ENCODE data around the gene ADAMTS13. TPM values are rescaled to one million over a fixed set of nuclear protein-coding genes. Genes with fewer than 3 reads are reported as not detected.

Gene ADAMTS13
- total and polyA plus RNA-seq, 8 donors: 1.5 to 18.9 (median 3.1) TPM

DNA sequence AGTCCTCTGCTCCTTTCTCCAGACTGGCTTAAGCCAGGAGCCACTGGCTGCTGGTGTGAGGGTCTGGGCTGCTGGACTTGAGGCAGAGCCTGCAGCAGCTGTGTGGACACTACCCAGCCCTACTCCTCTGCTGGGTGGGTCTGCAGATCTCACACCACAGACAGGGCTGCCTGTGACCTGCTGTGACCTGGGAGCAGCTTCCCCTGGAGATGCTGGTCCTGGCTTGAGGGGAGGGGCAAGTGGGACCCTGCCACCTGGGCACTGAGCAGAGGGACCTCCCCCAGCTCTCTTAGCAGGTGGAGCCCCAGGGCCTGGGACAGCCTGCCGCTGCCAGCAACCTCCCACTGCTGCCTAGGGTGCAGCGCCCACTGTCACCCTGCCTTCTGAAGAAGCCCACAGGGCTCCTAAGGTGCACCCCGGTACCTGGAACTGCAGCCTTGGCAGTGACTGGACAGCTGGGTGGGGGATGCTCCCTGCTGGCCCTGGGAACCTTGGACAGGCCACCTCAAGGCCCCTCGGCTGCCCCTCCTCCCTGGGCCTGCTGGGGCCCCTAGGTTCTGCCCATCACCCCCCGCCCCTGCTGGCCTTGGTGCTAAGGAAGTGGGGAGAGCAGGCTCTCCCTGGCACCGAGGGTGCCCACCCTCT, 46.7 kb downstream of the ADAMTS13 start:
- H3K4me3 ChIP-seq: no peak overlapping the region
- peaks cover 0 to 7% (median 4%) of the 10 kb centered on the region in 3 donors for H3K4me1 ChIP-seq
- ATAC-seq (no peak), FAIRE-seq (no peak), DNase-seq (peak in 1 of 6 donors; percentile 42)
- no peaks in the 10 kb centered on the region for H3K27me3 ChIP-seq
- H3K36me3 ChIP-seq: peaks cover 0 to 8% (median 0%) of the 10 kb centered on the region in 3 donors
- intact Hi-C loops (cut with DNase I): no loop called here
- TF ChIP-seq, protein P1, sequence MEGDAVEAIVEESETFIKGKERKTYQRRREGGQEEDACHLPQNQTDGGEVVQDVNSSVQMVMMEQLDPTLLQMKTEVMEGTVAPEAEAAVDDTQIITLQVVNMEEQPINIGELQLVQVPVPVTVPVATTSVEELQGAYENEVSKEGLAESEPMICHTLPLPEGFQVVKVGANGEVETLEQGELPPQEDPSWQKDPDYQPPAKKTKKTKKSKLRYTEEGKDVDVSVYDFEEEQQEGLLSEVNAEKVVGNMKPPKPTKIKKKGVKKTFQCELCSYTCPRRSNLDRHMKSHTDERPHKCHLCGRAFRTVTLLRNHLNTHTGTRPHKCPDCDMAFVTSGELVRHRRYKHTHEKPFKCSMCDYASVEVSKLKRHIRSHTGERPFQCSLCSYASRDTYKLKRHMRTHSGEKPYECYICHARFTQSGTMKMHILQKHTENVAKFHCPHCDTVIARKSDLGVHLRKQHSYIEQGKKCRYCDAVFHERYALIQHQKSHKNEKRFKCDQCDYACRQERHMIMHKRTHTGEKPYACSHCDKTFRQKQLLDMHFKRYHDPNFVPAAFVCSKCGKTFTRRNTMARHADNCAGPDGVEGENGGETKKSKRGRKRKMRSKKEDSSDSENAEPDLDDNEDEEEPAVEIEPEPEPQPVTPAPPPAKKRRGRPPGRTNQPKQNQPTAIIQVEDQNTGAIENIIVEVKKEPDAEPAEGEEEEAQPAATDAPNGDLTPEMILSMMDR (IDR thresholded peaks at IDR 0.05): no peak
- no peaks in the 10 kb centered on the region for H3K9me3 ChIP-seq
- no peak overlapping the region for H3K27ac ChIP-seq
- 85 to 92% methylated on average over 4 to 6 of the region's 6 CpGs for WGBS, 2 donors

DNA sequence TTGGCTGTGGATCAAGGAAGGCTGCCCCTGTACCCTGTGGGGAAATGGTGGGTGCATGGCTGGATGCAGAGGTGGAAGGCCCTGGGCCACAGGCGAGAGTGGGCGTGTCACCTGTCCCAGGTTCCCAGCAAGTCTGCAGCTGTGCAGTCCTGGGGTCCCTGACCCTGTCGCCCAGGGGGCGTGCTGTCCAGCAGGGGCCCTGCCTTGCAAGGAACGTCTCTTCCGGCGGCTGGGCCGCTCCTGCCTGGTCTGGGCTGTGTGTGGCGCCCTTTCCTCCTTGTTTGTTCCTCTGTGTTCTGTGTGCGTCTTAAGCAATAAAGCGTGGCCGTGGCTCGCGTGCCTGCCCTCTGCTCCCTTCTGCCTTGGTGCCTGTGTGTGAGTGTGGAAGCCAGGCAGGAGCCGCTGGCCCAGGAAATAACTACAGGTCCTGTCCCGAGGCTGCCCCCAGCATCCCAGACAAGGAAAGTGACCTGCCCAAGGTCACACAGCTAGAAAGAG, 48.3 kb downstream of the ADAMTS13 start:
- TF ChIP-seq, protein P1 (IDR thresholded peaks at IDR 0.05): no peak
- intact Hi-C loops (cut with DNase I): no loop called here
- FAIRE-seq (no peak), DNase-seq (peak in 2 of 6 donors; percentile 52 to 70), ATAC-seq (no peak)
- H3K9me3 ChIP-seq: no peaks in the 10 kb centered on the region
- no peak overlapping the region for H3K27ac ChIP-seq
- 82 to 86% methylated on average over 16 of the region's 16 CpGs for WGBS, 2 donors
- no peaks in the 10 kb centered on the region for H3K27me3 ChIP-seq
- peaks cover 0 to 7% (median 4%) of the 10 kb centered on the region in 3 donors for H3K4me1 ChIP-seq
- H3K4me3 ChIP-seq: no peak overlapping the region
- peaks cover 0 to 8% (median 0%) of the 10 kb centered on the region in 3 donors for H3K36me3 ChIP-seq

- Histone ChIP-seq H3K27me3 (no peaks in the 10 kb centered on the region), H3K4me1 (peaks cover 0 to 7% (median 4%) of the 10 kb centered on the region in 3 donors), H3K9me3 (no peaks in the 10 kb centered on the region), H3K27ac (no peak overlapping the region), H3K36me3 (peaks cover 0 to 8% (median 0%) of the 10 kb centered on the region in 3 donors), H3K4me3 (no peak overlapping the region)
- FAIRE-seq (no peak), ATAC-seq (no peak), DNase-seq (no peak)
- intact Hi-C loops (cut with DNase I): no loop called here
- TF ChIP-seq, protein P1 (IDR thresholded peaks at IDR 0.05): no peak
- WGBS, 2 donors: 66 to 78% methylated on average over 6 to 7 of the region's 7 CpGs
Observed at GRCh38 chr9:133470988-133471387, 48.8 kb downstream of the ADAMTS13 start.

DNA sequence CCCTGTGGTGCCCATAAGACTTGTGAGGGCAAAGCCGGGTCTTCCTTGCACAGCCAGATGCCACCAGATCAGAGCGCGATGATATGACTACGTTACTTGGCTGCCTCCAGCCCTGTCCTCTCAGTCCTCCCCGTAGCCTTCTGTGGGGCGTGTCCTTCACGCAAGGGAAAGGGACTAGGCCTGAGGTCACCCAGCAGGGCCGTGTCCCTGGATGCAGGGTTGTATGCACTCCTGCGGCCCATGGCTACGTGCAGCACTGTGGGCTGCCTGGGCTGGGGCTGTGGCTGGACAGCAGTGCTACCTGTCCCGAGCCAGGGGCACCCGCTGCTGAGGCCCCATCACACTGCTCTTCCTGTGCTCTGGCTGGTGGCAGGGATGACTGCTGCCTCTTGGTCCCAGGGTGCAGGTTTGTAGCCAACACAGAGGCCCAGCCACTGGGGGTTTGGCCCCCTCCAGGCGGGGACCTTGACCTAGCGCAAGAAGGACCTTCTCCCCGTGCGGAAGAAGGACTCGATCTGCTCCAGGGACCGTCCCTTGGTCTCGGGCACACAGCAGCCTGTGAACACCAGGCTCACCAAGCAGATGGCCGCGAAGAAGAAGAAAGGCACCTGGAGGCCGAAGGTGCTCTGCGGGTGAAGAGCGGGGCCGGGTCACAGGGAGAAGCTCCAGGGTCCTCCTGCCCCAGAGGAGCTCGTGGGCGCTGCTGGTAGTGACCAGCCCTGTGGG, 49.5 kb downstream of the ADAMTS13 start:
- peak in 2 of 4 donors; percentile 7 to 27 for ATAC-seq
- 51 to 63% methylated on average over 25 to 27 of the region's 27 CpGs for WGBS, 2 donors
- Histone ChIP-seq H3K4me3 (no peak overlapping the region), H3K36me3 (peaks cover 0 to 8% (median 0%) of the 10 kb centered on the region in 3 donors), H3K27me3 (no peaks in the 10 kb centered on the region), H3K27ac (no peak overlapping the region), H3K4me1 (peaks cover 0 to 4% (median 1%) of the 10 kb centered on the region in 3 donors), H3K9me3 (no peaks in the 10 kb centered on the region)
- intact Hi-C loops (cut with DNase I): no loop called here
- DNase-seq: peak in 2 of 6 donors; percentile 43 to 69
- no peak for FAIRE-seq
- TF ChIP-seq, protein P1 (IDR thresholded peaks at IDR 0.05): no peak

All from pancreas (tissue), 10 donors.